Measurements from ENCODE around the gene NRIP1.

DNA sequence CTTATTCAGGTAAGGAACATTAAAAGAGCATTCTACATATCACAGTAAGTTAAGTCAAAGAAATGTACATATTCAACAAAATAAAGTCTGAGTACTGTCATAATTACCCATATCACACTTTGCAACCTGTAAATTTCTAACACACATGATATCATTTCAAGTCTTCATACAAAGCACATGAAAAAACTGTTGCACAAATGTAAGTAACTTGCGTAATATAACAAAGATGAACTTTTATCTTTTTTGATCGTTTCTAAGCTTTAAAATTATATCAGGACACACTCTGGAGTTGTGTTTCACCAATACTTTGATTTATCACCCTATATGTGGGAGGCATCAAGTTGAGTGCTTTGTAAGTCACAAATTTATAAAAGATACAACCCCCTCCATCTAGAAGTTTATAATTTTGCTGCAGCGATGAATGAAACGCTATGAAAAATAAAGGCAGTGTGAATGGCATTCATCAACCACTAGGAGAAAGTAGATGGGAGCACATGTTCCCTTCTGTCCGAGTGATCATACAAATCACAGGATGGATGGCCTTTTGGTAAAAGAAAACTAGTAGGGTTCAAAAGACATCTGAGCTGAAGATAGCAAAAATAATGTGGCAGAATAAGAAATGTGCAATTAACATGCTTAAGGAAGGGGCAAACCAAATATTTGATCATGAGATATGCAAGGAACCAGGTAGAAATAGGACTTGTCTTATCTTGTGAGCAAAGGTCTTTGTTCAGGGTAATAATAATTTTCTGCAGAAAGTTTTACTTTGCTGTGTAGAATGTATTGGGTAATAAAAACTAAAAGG, 27.5 kb downstream of the NRIP1 start:
- TF ChIP-seq, protein P1, sequence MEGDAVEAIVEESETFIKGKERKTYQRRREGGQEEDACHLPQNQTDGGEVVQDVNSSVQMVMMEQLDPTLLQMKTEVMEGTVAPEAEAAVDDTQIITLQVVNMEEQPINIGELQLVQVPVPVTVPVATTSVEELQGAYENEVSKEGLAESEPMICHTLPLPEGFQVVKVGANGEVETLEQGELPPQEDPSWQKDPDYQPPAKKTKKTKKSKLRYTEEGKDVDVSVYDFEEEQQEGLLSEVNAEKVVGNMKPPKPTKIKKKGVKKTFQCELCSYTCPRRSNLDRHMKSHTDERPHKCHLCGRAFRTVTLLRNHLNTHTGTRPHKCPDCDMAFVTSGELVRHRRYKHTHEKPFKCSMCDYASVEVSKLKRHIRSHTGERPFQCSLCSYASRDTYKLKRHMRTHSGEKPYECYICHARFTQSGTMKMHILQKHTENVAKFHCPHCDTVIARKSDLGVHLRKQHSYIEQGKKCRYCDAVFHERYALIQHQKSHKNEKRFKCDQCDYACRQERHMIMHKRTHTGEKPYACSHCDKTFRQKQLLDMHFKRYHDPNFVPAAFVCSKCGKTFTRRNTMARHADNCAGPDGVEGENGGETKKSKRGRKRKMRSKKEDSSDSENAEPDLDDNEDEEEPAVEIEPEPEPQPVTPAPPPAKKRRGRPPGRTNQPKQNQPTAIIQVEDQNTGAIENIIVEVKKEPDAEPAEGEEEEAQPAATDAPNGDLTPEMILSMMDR (IDR thresholded peaks at IDR 0.05 in 2 of 3, conservative IDR thresholded peaks at IDR 0.05 in 1 of 3; ENCODE audit: insufficient read depth in 2 of 3, low read depth in 1 of 3, low read length in 3 of 3) = no peak
- no peak for TF ChIP-seq ELF2 (CRISPR knock-in tag; IDR thresholded peaks at IDR 0.05)
- TF ChIP-seq CTBP1 (IDR thresholded peaks at IDR 0.05; ENCODE audit: borderline replicate concordance) = no peak
- no peak for TF ChIP-seq HNRNPH1 (optimal IDR thresholded peaks at IDR 0.05; ENCODE audit: low read depth, low read length)
- TF ChIP-seq ZNF217 (CRISPR knock-in tag; IDR thresholded peaks at IDR 0.05) = no peak
- no peak for TF ChIP-seq TAF1 (IDR thresholded peaks at IDR 0.05; ENCODE audit: control insufficient read depth, extremely low read depth, insufficient read depth, low read length, severe bottlenecking)
- no peak for TF ChIP-seq ZBTB17 (CRISPR knock-in tag; IDR thresholded peaks at IDR 0.05)
- TF ChIP-seq SRSF1 (IDR thresholded peaks at IDR 0.05; ENCODE audit: low read depth, low read length) = no peak
- TF ChIP-seq RAD21 (CRISPR knock-in tag; conservative IDR thresholded peaks at IDR 0.05 in 1 of 2, IDR thresholded peaks at IDR 0.05 in 1 of 2) = no peak

Data from K562 (cell line).